K562 (cell line): ENCODE measurements around the gene C18orf32. TPM values are rescaled to one million over a fixed set of nuclear protein-coding genes. Genes with fewer than 3 reads are reported as not detected.
A peak's percentile ranks its signal among the peaks of the same experiment; 100 is the strongest.

Experiments
- CBX5 ChIP-seq: IDR thresholded peaks from 2 replicates; pipeline ENCODE4 v1.6.1; 2014; ENCODE audit warnings: low read depth, borderline replicate concordance
- DPF2 ChIP-seq: fragments of 450-650 bp; IDR thresholded peaks from 2 replicates; pipeline ENCODE4 v1.6.1; 2016
- FOSL1 ChIP-seq: fragments of 200-800 bp; sonication (Bioruptor generic); conservative IDR thresholded peaks from 2 replicates; pipeline ENCODE4 v1.6.1; 2016; ENCODE audit warnings: missing genetic modification characterization, missing compliant biosample characterization
- HDGF ChIP-seq: fragments of 450-650 bp; IDR thresholded peaks from 2 replicates; pipeline ENCODE4 v1.6.1; 2016
- KLF6 ChIP-seq: fragments of 250-450 bp; sonication (Bioruptor Pico); IDR thresholded peaks from 2 replicates; pipeline ENCODE4 v1.4.0; 2020; ENCODE audit warnings: mild to moderate bottlenecking, moderate library complexity, borderline replicate concordance
- MCM7 ChIP-seq, 2 experiments: fragments of 450-650 bp; IDR thresholded peaks; 2 replicates each; pipeline ENCODE4 v1.6.1; 2016 to 2018
- SMARCA5 ChIP-seq: fragments of 450-650 bp; IDR thresholded peaks from 2 replicates; pipeline ENCODE4 v1.6.1; 2016
- SMC3 ChIP-seq: conservative IDR thresholded peaks from 2 replicates; pipeline ENCODE4 v1.6.1; 2011; ENCODE audit warnings: low read depth, low read length, improper control_type of control experiment; ENCODE audit not compliant: insufficient read depth
- TAF15 ChIP-seq: fragments of 200-400 bp; formaldehyde crosslinking; IDR thresholded peaks from 2 replicates; pipeline ENCODE4 v1.6.1; 2017; ENCODE audit warnings: mild to moderate bottlenecking, low read depth, low read length, moderate library complexity
- ZNF217 ChIP-seq: sonication (generic); formaldehyde crosslinking; IDR thresholded peaks from 2 replicates; pipeline ENCODE4 v1.8.0; 2022; ENCODE audit warnings: mild to moderate bottlenecking, missing genetic modification reagents
- ZNF699 ChIP-seq: fragments of 250-450 bp; sonication (Bioruptor Pico); IDR thresholded peaks from 2 replicates; pipeline ENCODE4 v1.8.0; 2021; ENCODE audit warnings: mild to moderate bottlenecking, moderate library complexity; ENCODE audit not compliant: insufficient replicate concordance
- ZNF707 ChIP-seq: fragments of 250-450 bp; sonication (Bioruptor Pico); conservative IDR thresholded peaks from 2 replicates; pipeline ENCODE4 v1.8.0; 2022; ENCODE audit warnings: inconsistent platforms, mild to moderate bottlenecking, moderate library complexity
- polyA plus RNA-seq, 8 experiments: library from polyadenylated mRNA; depleted of rRNA in 4 of 8; stranded (reverse) in 5 of 8; unstranded in 3 of 8; fragments of >200 nt; fragmentation: Nextera tagmentation in 2 of 8; fragmentation: Illumina TruSeq in 1 of 8; extraction: Ambion mirVana in 2 of 8; extraction: Trizol in 1 of 8; gene quantifications; 2 replicates each; pipeline versions ENCODE4 v1.2.1 to v1.2.3, GENCODE V29; 2011 to 2014; ENCODE audit warnings: inconsistent platforms in 1 of 8, missing spikeins in 1 of 8
- total RNA-seq, 7 experiments: library from RNA; depleted of rRNA in 6 of 7; stranded (reverse); fragments of >200 nt in 6 of 7; fragmentation: Illumina TruSeq in 2 of 7; extraction: Trizol in 2 of 7; gene quantifications; 2 replicates each; pipeline versions ENCODE4 v1.2.1 to v1.2.3, GENCODE V29; 2011 to 2021; ENCODE audit warnings: low replicate concordance in 1 of 7
- TF ChIP-seq, protein P1 (sequence below): fragments of 250-450 bp; sonication (Bioruptor Pico); IDR thresholded peaks from 2 replicates; pipeline ENCODE4 v1.5.0; 2020; ENCODE audit warnings: mild to moderate bottlenecking
- TF ChIP-seq, protein P2 (sequence below), 2 experiments: fragments of 450-650 bp in 1 of 2; sonication (generic) in 1 of 2; formaldehyde crosslinking in 1 of 2; IDR thresholded peaks in 1 of 2; conservative IDR thresholded peaks in 1 of 2; 2 replicates each; pipeline versions ENCODE4 v1.6.1 to v1.8.1; 2016 to 2023; ENCODE audit warnings: mild to moderate bottlenecking in 2 of 2, moderate library complexity in 2 of 2, inconsistent platforms in 1 of 2, missing genetic modification reagents in 1 of 2
- TF ChIP-seq, protein P3 (sequence below): sonication (generic); formaldehyde crosslinking; IDR thresholded peaks from 2 replicates; pipeline ENCODE4 v1.8.1; 2023; ENCODE audit warnings: missing genetic modification reagents, mild to moderate bottlenecking, borderline replicate concordance
- TF ChIP-seq, protein P4 (sequence below): fragments of 450-650 bp; IDR thresholded peaks from 2 replicates; pipeline ENCODE4 v1.7.1; 2018; ENCODE audit warnings: mild to moderate bottlenecking, low read depth; ENCODE audit not compliant: partially characterized antibody
- TF ChIP-seq, protein P5 (sequence below): fragments of 450-650 bp; formaldehyde crosslinking; IDR thresholded peaks from 2 replicates; pipeline ENCODE4 v1.4.0; 2022; ENCODE audit warnings: missing genetic modification characterization

C18orf32 gene
- total and polyA plus RNA-seq, 9 of the 15 experiments (the other 6 are each of a cell fraction or from before 2014, with no cell fraction given) = 8.5 to 35.0 (median 20.4) TPM

DNA sequence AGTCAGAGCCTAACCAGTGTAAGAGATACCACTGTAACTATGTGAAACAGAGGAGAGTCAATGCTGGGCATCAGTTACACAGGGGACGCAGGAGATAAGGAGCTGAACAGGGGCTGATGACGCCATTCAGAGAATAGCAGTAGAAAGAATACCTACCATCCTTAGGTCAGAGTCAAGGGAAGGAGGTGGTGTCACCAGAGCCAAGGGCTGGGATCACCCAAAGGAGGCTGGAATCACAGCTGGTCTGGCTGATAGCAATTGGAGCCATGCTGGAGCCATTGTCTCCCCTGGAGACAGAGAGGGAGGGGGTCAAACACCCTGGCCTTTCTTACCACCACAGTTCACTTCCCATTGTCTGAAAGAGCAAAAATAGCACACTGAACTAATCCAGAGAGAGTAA, 37.3 kb upstream of the C18orf32 start (continued):
- TF ChIP-seq ZNF699 (CRISPR knock-in tag) (no peak), MCM7 (IDR thresholded peaks at IDR 0.05) (no peak), KLF6 (CRISPR knock-in tag) (no peak), TAF15 (no peak), ZNF707 (CRISPR knock-in tag) (no peak), SMC3 (no peak), FOSL1 (tag) (0 out of 2 replicates have a peak, but pooled peaks have one; percentile 24), CBX5 (no peak), ZNF217 (CRISPR knock-in tag) (no peak), HDGF (no peak), SMARCA5 (no peak), DPF2 (0 out of 2 replicates have a peak, but pooled peaks have one; percentile 34)
- TF ChIP-seq, protein P1, sequence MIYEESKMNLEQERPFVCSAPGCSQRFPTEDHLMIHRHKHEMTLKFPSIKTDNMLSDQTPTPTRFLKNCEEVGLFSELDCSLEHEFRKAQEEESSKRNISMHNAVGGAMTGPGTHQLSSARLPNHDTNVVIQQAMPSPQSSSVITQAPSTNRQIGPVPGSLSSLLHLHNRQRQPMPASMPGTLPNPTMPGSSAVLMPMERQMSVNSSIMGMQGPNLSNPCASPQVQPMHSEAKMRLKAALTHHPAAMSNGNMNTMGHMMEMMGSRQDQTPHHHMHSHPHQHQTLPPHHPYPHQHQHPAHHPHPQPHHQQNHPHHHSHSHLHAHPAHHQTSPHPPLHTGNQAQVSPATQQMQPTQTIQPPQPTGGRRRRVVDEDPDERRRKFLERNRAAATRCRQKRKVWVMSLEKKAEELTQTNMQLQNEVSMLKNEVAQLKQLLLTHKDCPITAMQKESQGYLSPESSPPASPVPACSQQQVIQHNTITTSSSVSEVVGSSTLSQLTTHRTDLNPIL (CRISPR knock-in tag) = no peak
- TF ChIP-seq, protein P2, sequence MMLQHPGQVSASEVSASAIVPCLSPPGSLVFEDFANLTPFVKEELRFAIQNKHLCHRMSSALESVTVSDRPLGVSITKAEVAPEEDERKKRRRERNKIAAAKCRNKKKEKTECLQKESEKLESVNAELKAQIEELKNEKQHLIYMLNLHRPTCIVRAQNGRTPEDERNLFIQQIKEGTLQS (IDR thresholded peaks at IDR 0.05) = peak; percentile 83
- TF ChIP-seq, protein P2 (CRISPR knock-in tag; conservative IDR thresholded peaks at IDR 0.05) = no peak
- TF ChIP-seq, protein P3, sequence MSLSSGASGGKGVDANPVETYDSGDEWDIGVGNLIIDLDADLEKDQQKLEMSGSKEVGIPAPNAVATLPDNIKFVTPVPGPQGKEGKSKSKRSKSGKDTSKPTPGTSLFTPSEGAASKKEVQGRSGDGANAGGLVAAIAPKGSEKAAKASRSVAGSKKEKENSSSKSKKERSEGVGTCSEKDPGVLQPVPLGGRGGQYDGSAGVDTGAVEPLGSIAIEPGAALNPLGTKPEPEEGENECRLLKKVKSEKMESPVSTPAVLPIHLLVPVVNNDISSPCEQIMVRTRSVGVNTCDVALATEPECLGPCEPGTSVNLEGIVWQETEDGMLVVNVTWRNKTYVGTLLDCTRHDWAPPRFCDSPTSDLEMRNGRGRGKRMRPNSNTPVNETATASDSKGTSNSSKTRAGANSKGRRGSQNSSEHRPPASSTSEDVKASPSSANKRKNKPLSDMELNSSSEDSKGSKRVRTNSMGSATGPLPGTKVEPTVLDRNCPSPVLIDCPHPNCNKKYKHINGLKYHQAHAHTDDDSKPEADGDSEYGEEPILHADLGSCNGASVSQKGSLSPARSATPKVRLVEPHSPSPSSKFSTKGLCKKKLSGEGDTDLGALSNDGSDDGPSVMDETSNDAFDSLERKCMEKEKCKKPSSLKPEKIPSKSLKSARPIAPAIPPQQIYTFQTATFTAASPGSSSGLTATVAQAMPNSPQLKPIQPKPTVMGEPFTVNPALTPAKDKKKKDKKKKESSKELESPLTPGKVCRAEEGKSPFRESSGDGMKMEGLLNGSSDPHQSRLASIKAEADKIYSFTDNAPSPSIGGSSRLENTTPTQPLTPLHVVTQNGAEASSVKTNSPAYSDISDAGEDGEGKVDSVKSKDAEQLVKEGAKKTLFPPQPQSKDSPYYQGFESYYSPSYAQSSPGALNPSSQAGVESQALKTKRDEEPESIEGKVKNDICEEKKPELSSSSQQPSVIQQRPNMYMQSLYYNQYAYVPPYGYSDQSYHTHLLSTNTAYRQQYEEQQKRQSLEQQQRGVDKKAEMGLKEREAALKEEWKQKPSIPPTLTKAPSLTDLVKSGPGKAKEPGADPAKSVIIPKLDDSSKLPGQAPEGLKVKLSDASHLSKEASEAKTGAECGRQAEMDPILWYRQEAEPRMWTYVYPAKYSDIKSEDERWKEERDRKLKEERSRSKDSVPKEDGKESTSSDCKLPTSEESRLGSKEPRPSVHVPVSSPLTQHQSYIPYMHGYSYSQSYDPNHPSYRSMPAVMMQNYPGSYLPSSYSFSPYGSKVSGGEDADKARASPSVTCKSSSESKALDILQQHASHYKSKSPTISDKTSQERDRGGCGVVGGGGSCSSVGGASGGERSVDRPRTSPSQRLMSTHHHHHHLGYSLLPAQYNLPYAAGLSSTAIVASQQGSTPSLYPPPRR (CRISPR knock-in tag) = no peak
- TF ChIP-seq, protein P4, sequence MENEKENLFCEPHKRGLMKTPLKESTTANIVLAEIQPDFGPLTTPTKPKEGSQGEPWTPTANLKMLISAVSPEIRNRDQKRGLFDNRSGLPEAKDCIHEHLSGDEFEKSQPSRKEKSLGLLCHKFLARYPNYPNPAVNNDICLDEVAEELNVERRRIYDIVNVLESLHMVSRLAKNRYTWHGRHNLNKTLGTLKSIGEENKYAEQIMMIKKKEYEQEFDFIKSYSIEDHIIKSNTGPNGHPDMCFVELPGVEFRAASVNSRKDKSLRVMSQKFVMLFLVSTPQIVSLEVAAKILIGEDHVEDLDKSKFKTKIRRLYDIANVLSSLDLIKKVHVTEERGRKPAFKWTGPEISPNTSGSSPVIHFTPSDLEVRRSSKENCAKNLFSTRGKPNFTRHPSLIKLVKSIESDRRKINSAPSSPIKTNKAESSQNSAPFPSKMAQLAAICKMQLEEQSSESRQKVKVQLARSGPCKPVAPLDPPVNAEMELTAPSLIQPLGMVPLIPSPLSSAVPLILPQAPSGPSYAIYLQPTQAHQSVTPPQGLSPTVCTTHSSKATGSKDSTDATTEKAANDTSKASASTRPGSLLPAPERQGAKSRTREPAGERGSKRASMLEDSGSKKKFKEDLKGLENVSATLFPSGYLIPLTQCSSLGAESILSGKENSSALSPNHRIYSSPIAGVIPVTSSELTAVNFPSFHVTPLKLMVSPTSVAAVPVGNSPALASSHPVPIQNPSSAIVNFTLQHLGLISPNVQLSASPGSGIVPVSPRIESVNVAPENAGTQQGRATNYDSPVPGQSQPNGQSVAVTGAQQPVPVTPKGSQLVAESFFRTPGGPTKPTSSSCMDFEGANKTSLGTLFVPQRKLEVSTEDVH = no peak
- TF ChIP-seq, protein P5, sequence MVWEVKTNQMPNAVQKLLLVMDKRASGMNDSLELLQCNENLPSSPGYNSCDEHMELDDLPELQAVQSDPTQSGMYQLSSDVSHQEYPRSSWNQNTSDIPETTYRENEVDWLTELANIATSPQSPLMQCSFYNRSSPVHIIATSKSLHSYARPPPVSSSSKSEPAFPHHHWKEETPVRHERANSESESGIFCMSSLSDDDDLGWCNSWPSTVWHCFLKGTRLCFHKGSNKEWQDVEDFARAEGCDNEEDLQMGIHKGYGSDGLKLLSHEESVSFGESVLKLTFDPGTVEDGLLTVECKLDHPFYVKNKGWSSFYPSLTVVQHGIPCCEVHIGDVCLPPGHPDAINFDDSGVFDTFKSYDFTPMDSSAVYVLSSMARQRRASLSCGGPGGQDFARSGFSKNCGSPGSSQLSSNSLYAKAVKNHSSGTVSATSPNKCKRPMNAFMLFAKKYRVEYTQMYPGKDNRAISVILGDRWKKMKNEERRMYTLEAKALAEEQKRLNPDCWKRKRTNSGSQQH (CRISPR knock-in tag) = no peak
